Testis (tissue), 3 donors: Measurements from ENCODE around the gene MEOX1. TPM values are rescaled to one million over a fixed set of nuclear protein-coding genes. Genes with fewer than 3 reads are reported as not detected.

Experiments used
- DNase-seq: peaks from one replicate; pipeline ENCODE4 v3.0.0-alpha.2; 2019
- H3K27ac ChIP-seq, 2 donors: fragments of 200-600 bp; sonication (generic); one replicate each; pipeline ENCODE4 v1.5.1; 2019
- H3K27me3 ChIP-seq: fragments of 200-600 bp; sonication (generic); one replicate; pipeline ENCODE4 v1.5.1; 2019
- H3K36me3 ChIP-seq: fragments of 200-600 bp; sonication (generic); one replicate; pipeline ENCODE4 v1.5.1; 2017; ENCODE audit warnings: low read depth; ENCODE audit errors: missing control alignments
- H3K4me1 ChIP-seq: fragments of 200-600 bp; sonication (generic); one replicate; pipeline ENCODE4 v1.5.1; 2019
- H3K4me3 ChIP-seq, 2 donors: fragments of 200-600 bp; sonication (generic); one replicate each; pipeline ENCODE4 v1.5.1; 2017 to 2019
- H3K9me3 ChIP-seq: fragments of 200-600 bp; sonication (generic); one replicate; pipeline ENCODE4 v1.5.1; 2017
- POLR2A ChIP-seq: fragments of 450-650 bp; IDR thresholded peaks from one replicate; pipeline ENCODE4 v1.6.1; 2017; ENCODE audit warnings: antibody characterized with exemption, mild to moderate bottlenecking, moderate library complexity
- WGBS, 2 donors: methylation state at CpG; one replicate each; pipeline ENCODE4 v1.1.5; 2018; 5-methylcytosine and 5-hydroxymethylcytosine counted together
- intact Hi-C: fragments of 100-400 bp; cut with DNase I; formaldehyde crosslinking; loops from one replicate; pipeline ENCODE4 v1.15.1; 2023; ENCODE audit warnings: low total_unique reads
- polyA plus RNA-seq: library from polyadenylated mRNA; stranded (reverse); fragments of 350-450 nt; fragmentation: Illumina TruSeq; extraction: RNeasy Lipid Tissue Mini Kit (QIAGEN cat#74804); gene quantifications from one replicate; pipeline ENCODE4 v1.2.3, GENCODE V29; 2014; ENCODE audit warnings: low read depth, low replicate concordance; ENCODE audit not compliant: insufficient read depth
- total RNA-seq, 2 donors: library from RNA; depleted of rRNA; stranded (reverse); fragments of >200 nt; gene quantifications; one replicate each; pipeline ENCODE4 v1.2.3, GENCODE V29; 2016
- TF ChIP-seq, protein P1 (sequence below), 3 experiments: fragments of 450-650 bp in 2 of 3; fragments of 200-600 bp in 1 of 3; sonication (generic) in 1 of 3; IDR thresholded peaks; one replicate each; pipeline ENCODE4 v1.5.1; 2016 to 2019; ENCODE audit warnings: antibody characterized with exemption in 3 of 3, mild to moderate bottlenecking in 2 of 3, moderate library complexity in 1 of 3

MEOX1 gene
- total and polyA plus RNA-seq, 3 donors from 2014 or later: 0.12 to 6.1 (median 2.8) TPM

DNA sequence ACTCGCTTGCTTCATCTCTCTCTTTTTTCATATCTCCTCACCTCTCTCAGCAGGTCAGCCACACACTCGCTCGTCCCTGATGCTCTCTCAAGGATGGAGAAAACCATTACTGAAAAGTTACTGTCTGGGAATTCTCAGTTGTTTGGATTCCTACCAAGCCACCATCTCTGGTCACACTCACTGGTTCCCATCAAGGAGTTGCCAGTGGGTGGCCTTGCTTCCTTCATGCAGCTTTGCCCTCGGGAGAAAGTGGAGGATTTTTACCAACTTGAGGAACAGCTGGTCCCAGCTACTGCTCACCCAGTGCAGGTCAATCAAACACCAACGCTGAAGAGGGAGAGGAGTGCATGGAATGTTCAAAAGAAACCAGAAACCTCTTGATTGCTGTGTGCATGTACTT is 25.3 kb downstream of the MEOX1 start:
- DNase-seq: no peak
- WGBS, 2 donors: 66 to 74% methylated on average over 5 of the region's 5 CpGs
- TF ChIP-seq, protein P1, sequence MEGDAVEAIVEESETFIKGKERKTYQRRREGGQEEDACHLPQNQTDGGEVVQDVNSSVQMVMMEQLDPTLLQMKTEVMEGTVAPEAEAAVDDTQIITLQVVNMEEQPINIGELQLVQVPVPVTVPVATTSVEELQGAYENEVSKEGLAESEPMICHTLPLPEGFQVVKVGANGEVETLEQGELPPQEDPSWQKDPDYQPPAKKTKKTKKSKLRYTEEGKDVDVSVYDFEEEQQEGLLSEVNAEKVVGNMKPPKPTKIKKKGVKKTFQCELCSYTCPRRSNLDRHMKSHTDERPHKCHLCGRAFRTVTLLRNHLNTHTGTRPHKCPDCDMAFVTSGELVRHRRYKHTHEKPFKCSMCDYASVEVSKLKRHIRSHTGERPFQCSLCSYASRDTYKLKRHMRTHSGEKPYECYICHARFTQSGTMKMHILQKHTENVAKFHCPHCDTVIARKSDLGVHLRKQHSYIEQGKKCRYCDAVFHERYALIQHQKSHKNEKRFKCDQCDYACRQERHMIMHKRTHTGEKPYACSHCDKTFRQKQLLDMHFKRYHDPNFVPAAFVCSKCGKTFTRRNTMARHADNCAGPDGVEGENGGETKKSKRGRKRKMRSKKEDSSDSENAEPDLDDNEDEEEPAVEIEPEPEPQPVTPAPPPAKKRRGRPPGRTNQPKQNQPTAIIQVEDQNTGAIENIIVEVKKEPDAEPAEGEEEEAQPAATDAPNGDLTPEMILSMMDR (IDR thresholded peaks at IDR 0.05): no peak
- no peak for TF ChIP-seq POLR2A
- H3K36me3 ChIP-seq: no peaks in the 10 kb centered on the region
- H3K27ac ChIP-seq: no peak overlapping the region
- intact Hi-C loops: no loop called here
- no peak overlapping the region for H3K4me3 ChIP-seq
- no peaks in the 10 kb centered on the region for H3K9me3 ChIP-seq
- peaks cover 18% of the 10 kb centered on the region for H3K4me1 ChIP-seq
- H3K27me3 ChIP-seq: no peaks in the 10 kb centered on the region

GRCh38 chr17:43634591-43635125 is 27.1 kb downstream of the MEOX1 start:
- Histone ChIP-seq H3K36me3 (no peaks in the 10 kb centered on the region), H3K4me1 (peaks cover 4% of the 10 kb centered on the region), H3K4me3 (no peak overlapping the region), H3K9me3 (no peaks in the 10 kb centered on the region), H3K27ac (peak overlapping the region in 1 of 2 donors; percentile 19), H3K27me3 (no peaks in the 10 kb centered on the region)
- intact Hi-C loops: no loop called here
- no peak for DNase-seq
- TF ChIP-seq, protein P1 (IDR thresholded peaks at IDR 0.05): no peak
- TF ChIP-seq POLR2A: no peak
- WGBS, 2 donors: 45 to 46% methylated on average over 13 of the region's 13 CpGs

- DNase-seq: no peak
- Histone ChIP-seq H3K4me1 (peaks cover 4% of the 10 kb centered on the region), H3K9me3 (no peaks in the 10 kb centered on the region), H3K27ac (no peak overlapping the region), H3K27me3 (no peaks in the 10 kb centered on the region), H3K4me3 (no peak overlapping the region), H3K36me3 (no peaks in the 10 kb centered on the region)
- intact Hi-C loops: no loop called here
- TF ChIP-seq, protein P1 (IDR thresholded peaks at IDR 0.05): no peak
- WGBS, 2 donors: 85 to 86% methylated on average over 7 to 10 of the region's 10 CpGs
Observed at GRCh38 chr17:43632221-43632620, 29.5 kb downstream of the MEOX1 start.

- WGBS, 2 donors: 76 to 83% methylated on average over 6 to 7 of the region's 7 CpGs
- intact Hi-C loops: no loop called here
Observed at GRCh38 chr17:43631429-43631828, 30.3 kb downstream of the MEOX1 start.

More at GRCh38 chr17:43631429-43631828, 30.3 kb downstream of the MEOX1 start:
- no peak for DNase-seq
- no peak overlapping the region for H3K27ac ChIP-seq
- no peak overlapping the region for H3K4me3 ChIP-seq
- H3K36me3 ChIP-seq: no peaks in the 10 kb centered on the region
- H3K9me3 ChIP-seq: no peaks in the 10 kb centered on the region
- H3K4me1 ChIP-seq: peaks cover 4% of the 10 kb centered on the region
- TF ChIP-seq, protein P1 (IDR thresholded peaks at IDR 0.05): no peak
- TF ChIP-seq POLR2A: no peak
- H3K27me3 ChIP-seq: no peaks in the 10 kb centered on the region
